ENCODE results near the gene UTP25. TPM values are rescaled to one million over a fixed set of nuclear protein-coding genes. Genes with fewer than 3 reads are reported as not detected.

Gene UTP25
- total RNA-seq, 1 donor, result 22.1 TPM

DNA sequence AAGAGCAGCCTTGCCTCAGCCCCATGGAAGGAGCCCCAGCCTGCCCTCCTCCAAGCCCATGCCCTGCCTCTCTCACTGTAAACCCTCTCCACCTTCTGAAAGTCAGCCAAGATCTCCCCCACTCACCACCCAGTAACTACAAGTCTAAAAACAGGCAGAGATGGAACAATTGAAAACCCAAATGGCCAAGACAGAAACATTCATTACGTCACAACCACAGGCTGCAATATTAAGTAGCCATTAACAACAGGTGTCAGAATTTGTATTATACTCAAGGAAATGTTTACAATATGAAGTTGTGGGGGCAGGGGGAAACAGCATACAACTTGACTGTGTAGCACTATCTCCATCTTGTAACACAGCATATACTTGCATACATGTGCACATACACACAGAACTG, 24.2 kb upstream of the UTP25 start:
- H3K9me3 ChIP-seq (ENCODE audit: low read depth, low read length), result no peaks in the 10 kb centered on the region
- H4K20me1 ChIP-seq (ENCODE audit: insufficient read depth, low read length), result no peaks in the 10 kb centered on the region
- no peak overlapping the region for H3K4me3 ChIP-seq (ENCODE audit: insufficient read depth, low read length)
- no peaks in the 10 kb centered on the region for H3K79me2 ChIP-seq (ENCODE audit: insufficient read depth, low read length)
- H3K4me1 ChIP-seq (ENCODE audit: insufficient read depth, low read length), result peaks cover 30% of the 10 kb centered on the region
- TF ChIP-seq, protein P1, sequence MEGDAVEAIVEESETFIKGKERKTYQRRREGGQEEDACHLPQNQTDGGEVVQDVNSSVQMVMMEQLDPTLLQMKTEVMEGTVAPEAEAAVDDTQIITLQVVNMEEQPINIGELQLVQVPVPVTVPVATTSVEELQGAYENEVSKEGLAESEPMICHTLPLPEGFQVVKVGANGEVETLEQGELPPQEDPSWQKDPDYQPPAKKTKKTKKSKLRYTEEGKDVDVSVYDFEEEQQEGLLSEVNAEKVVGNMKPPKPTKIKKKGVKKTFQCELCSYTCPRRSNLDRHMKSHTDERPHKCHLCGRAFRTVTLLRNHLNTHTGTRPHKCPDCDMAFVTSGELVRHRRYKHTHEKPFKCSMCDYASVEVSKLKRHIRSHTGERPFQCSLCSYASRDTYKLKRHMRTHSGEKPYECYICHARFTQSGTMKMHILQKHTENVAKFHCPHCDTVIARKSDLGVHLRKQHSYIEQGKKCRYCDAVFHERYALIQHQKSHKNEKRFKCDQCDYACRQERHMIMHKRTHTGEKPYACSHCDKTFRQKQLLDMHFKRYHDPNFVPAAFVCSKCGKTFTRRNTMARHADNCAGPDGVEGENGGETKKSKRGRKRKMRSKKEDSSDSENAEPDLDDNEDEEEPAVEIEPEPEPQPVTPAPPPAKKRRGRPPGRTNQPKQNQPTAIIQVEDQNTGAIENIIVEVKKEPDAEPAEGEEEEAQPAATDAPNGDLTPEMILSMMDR (IDR thresholded peaks at IDR 0.05; ENCODE audit: extremely low read depth, low read depth, low read length), result no peak
- H3K27ac ChIP-seq (ENCODE audit: low read depth, low read length), result no peak overlapping the region
- no peak overlapping the region for H3K4me2 ChIP-seq (ENCODE audit: insufficient read depth, low read length)
- H2AFZ ChIP-seq (ENCODE audit: low read length), result no peak overlapping the region
- H3K36me3 ChIP-seq (ENCODE audit: insufficient read depth, low read length), result no peaks in the 10 kb centered on the region
- peaks cover 11% of the 10 kb centered on the region for H3K27me3 ChIP-seq (ENCODE audit: insufficient read depth, low read length)
- DNase-seq (ENCODE audit: insufficient read length, low spot score, missing footprints), result no peak

DNA sequence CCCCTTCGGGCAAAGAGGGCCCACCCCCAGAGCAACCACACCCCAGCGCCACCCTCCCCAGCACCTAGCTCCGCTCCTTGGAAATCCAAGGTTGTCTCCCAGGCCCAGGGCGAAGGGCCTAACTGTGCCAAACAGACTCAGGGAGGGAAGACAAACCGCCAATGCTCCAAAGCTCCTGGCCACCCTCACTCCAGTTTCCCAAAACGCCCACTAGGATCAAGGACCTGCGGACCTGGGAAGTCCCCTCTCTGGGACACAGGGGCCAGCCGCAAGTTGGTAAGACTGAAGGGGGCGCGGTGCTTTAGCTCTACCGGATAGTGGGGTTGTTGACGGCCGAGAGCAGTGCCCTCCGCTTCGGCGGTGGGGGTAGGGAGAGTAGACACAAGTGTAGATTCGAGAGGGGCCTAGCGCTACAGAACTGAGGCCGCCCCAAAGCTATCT, 22.4 kb upstream of the UTP25 start:
- Histone ChIP-seq H2AFZ (ENCODE audit: low read length) (peak overlapping the region; percentile 97), H3K9me3 (ENCODE audit: low read depth, low read length) (no peaks in the 10 kb centered on the region)

DNA sequence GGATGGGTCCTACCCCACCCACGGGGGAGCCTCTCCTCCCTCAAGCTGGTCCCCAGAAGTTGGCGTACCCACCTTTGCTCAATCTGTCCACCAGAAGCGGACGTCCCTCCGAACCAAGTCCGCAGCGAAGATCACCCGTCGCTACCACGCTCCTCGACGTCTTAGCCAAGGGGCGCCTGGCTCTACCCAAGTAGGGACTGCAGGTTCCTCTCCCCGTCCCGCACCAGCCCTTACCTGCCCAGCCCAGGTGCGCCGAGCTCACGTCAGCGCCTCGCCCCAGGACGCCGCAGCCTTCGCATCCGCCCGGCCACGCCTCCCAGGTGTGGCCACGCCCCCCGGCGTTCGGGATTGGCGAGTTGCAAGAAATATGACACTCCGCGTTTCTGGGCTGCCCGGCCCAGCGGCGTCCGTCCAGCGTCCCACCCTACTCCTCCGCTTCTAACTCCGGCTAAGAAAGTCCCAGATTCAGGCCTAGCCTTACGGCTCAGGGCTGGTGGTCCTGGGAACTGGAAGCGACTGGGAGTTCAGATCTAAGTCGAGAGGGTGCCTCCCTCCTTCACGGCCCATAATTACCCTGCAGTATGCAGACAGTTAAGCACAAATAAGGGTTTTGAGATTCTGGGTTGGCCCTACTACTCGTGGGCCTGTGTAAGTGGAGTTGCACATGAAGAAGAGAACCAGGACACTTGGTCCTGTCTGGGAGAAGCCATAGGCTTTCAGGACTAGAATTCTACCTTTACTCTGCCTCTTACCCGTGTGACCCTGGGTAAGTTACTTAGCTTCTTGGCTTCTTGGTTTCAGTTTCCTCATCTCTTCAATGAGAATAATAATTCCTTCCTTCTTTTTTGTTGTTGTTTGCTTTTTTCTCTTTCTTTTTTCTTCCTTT, 21.7 kb upstream of the UTP25 start, which contains the start of gene IRF6:
Gene IRF6 (minus strand): TSS at position 268 of the 886 bp plus-strand sequence. CDS start 4,729 bp downstream, outside the sequence.
- H3K4me2 ChIP-seq (ENCODE audit: insufficient read depth, low read length), result peak within 1 kb of the TSS; percentile 83
- H3K27ac ChIP-seq (ENCODE audit: low read depth, low read length), result peak within 1 kb of the TSS; percentile 24
- peak within 1 kb of the TSS; percentile 71 for H3K4me3 ChIP-seq (ENCODE audit: insufficient read depth, low read length)

More for the DNA sequence above, 22.4 kb upstream of the UTP25 start:
- Histone ChIP-seq H3K4me3 (ENCODE audit: insufficient read depth, low read length) (peak overlapping the region; percentile 71), H3K27me3 (ENCODE audit: insufficient read depth, low read length) (peaks cover 11% of the 10 kb centered on the region), H3K4me1 (ENCODE audit: insufficient read depth, low read length) (peaks cover 32% of the 10 kb centered on the region), H3K27ac (ENCODE audit: low read depth, low read length) (no peak overlapping the region), H3K4me2 (ENCODE audit: insufficient read depth, low read length) (no peak overlapping the region), H3K36me3 (ENCODE audit: insufficient read depth, low read length) (no peaks in the 10 kb centered on the region), H4K20me1 (ENCODE audit: insufficient read depth, low read length) (no peaks in the 10 kb centered on the region), H3K79me2 (ENCODE audit: insufficient read depth, low read length) (no peaks in the 10 kb centered on the region)
- TF ChIP-seq, protein P1 (IDR thresholded peaks at IDR 0.05; ENCODE audit: extremely low read depth, low read depth, low read length), result no peak
- DNase-seq (ENCODE audit: insufficient read length, low spot score, missing footprints), result no peak

More for the DNA sequence above, 21.7 kb upstream of the UTP25 start, which contains the start of gene IRF6:
- no peaks in the 10 kb centered on the region for H3K9me3 ChIP-seq (ENCODE audit: low read depth, low read length)
- TF ChIP-seq, protein P1 (IDR thresholded peaks at IDR 0.05; ENCODE audit: extremely low read depth, low read depth, low read length), result no peak
- no peaks in the 10 kb centered on the region for H3K79me2 ChIP-seq (ENCODE audit: insufficient read depth, low read length)
- no peaks in the 10 kb centered on the region for H4K20me1 ChIP-seq (ENCODE audit: insufficient read depth, low read length)
- H2AFZ ChIP-seq (ENCODE audit: low read length), result peak within 1 kb of the TSS; percentile 97
- no peaks in the 10 kb centered on the region for H3K36me3 ChIP-seq (ENCODE audit: insufficient read depth, low read length)
- DNase-seq (ENCODE audit: insufficient read length, low spot score, missing footprints), result peak; percentile 90
- peaks cover 30% of the 10 kb centered on the region for H3K4me1 ChIP-seq (ENCODE audit: insufficient read depth, low read length)
- H3K27me3 ChIP-seq (ENCODE audit: insufficient read depth, low read length), result peaks cover 8% of the 10 kb centered on the region
